ENCODE measurements around the gene EEF2KMT.
"Not testable (repeated sequence)": the region's sequence is repeated elsewhere in the genome, so short reads cannot be mapped to it uniquely, and the experiment has no call there.

The EEF2KMT gene

DNA sequence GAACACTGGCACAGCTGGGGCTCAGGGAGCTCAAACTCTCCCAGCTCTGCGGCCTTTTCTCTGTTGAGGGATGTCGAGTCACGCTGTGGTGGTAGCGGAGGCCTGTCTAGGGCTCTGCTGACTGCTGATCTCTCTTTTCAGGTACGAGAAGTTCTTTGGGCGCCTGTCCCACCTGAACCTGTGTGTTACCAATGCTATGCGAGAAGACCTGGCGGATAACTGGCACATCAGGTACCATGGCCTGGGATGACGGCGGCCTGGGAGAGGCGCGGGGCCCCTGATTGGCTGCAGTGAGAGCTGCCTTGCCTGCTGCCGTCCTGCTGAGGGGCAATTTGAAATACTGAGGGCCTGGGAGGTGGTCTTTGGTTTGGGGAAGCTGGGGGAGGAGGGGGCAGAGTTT lies 20.3 kb downstream of the EEF2KMT start:
- Histone ChIP-seq H3K4me1 (peaks cover 8 to 12% (median 9%) of the 10 kb centered on the region in 10 experiments), H3K9ac (no peak overlapping the region), H3K36me3 (peaks cover 35 to 90% (median 55%) of the 10 kb centered on the region in 11 experiments), H3K27ac (no peak overlapping the region), H4K20me1 (peaks cover 0 to 6% (median 0%) of the 10 kb centered on the region in 11 experiments; a peak in 1 of 22 replicates), H3K9me3 (replicated peaks in 1 of 11) (no peaks in the 10 kb centered on the region), H3K4me2 (no peak overlapping the region), H3K4me3 (no peak overlapping the region), H3K27me3 (no peaks in the 10 kb centered on the region)
- TF ChIP-seq Cebpa-rat (IDR thresholded peaks at IDR 0.05) = no peak

DNA sequence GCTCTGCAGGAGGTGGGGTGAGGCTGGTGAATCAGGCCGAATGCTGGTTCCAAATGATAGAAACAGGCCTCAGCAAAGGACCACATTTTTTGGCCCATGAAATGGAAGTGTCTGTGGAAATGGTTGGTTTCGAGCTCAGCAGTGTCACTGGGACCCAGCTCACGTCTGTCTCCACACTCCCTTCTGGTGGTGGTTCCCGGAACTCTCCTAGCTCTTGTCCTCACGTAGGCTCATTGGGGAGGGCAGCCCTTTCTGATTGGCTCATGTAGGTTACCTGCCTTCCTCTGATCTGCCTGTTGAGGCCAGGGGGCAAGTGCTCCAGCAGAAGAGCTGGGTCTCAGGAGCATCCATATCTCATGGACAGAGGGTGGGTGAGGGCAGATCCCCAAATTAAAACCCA lies 22.0 kb downstream of the EEF2KMT start:
- H3K9ac ChIP-seq = no peak overlapping the region
- peaks cover 33 to 76% (median 54%) of the 10 kb centered on the region in 11 experiments for H3K36me3 ChIP-seq
- peaks cover 19 to 24% (median 21%) of the 10 kb centered on the region in 10 experiments for H3K4me1 ChIP-seq
- H3K4me2 ChIP-seq = no peak overlapping the region
- no peaks in the 10 kb centered on the region for H3K27me3 ChIP-seq
- no peak overlapping the region for H3K27ac ChIP-seq
- 0 out of 22 replicates have a peak, but pooled peaks cover 0 to 6% (median 0%) of the 10 kb centered on the region in 11 experiments for H4K20me1 ChIP-seq
- H3K9me3 ChIP-seq (replicated peaks in 1 of 11) = peaks cover 0 to 5% (median 0%) of the 10 kb centered on the region in 11 experiments; a peak in 1 of 22 replicates
- H3K4me3 ChIP-seq = no peak overlapping the region
- TF ChIP-seq Cebpa-rat (IDR thresholded peaks at IDR 0.05) = no peak

DNA sequence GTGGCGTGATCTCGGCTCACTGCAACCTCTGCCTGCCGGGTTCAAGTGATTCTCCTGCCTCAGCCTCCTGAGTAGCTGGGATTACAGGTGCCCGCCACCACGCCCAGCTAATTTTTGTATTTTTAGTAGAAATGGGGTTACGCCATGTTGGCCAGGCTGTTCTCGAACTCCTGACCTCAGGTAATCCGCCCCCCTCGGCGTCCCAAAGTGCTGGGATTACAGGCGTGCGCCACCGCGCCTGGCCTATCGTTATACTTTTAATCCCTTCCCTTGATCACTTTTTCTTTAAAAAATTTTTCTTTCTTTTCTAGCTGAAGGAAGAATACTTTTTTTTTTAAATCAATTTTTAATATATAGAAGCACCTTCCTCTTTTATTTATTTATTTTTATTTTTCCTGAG lies 23.8 kb downstream of the EEF2KMT start:
- H3K4me1 ChIP-seq = peaks cover 19 to 24% (median 22%) of the 10 kb centered on the region in 10 experiments
- H3K4me2 ChIP-seq = not testable (repeated sequence)

DNA sequence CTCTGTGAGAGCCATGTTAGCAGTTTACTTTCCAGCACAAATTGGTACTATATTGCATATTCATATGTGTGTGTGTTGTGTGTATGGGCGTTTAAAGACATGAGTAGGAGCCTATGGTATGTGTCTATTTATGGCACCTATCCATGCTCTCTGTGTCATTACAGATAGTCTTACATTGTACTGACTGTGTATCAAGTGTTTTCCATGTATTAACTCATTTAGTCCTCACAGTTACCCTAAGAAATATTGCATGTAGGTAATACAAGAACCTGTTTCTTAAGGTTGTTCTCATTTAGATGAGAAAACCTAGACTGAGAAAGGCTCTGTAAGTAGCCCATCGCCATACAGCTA lies 24.3 kb downstream of the EEF2KMT start:
- Histone ChIP-seq H3K27ac (no peak overlapping the region), H3K4me2 (peak overlapping the region in 10 of 11 experiments; percentile 63 to 97 (median 88); a peak in 13 of 22 replicates), H3K9me3 (replicated peaks in 1 of 11) (peaks cover 0 to 14% (median 0%) of the 10 kb centered on the region in 11 experiments; a peak in 2 of 22 replicates), H3K9ac (no peak overlapping the region), H3K27me3 (no peaks in the 10 kb centered on the region), H3K4me3 (no peak overlapping the region), H4K20me1 (0 out of 22 replicates have a peak, but pooled peaks cover 0 to 6% (median 0%) of the 10 kb centered on the region in 11 experiments), H3K36me3 (peaks cover 29 to 53% (median 39%) of the 10 kb centered on the region in 11 experiments), H3K4me1 (peaks cover 19 to 24% (median 22%) of the 10 kb centered on the region in 10 experiments)
- TF ChIP-seq Cebpa-rat (IDR thresholded peaks at IDR 0.05) = no peak

More for the DNA sequence above, 23.8 kb downstream of the EEF2KMT start:
- Histone ChIP-seq H3K36me3 (peaks cover 29 to 58% (median 42%) of the 10 kb centered on the region in 11 experiments), H3K9me3 (replicated peaks in 1 of 11) (peaks cover 0 to 14% (median 0%) of the 10 kb centered on the region in 11 experiments; a peak in 2 of 22 replicates)
- not testable (repeated sequence) for H3K9ac ChIP-seq, H3K27ac ChIP-seq, H3K27me3 ChIP-seq, H3K4me3 ChIP-seq, H4K20me1 ChIP-seq

DNA sequence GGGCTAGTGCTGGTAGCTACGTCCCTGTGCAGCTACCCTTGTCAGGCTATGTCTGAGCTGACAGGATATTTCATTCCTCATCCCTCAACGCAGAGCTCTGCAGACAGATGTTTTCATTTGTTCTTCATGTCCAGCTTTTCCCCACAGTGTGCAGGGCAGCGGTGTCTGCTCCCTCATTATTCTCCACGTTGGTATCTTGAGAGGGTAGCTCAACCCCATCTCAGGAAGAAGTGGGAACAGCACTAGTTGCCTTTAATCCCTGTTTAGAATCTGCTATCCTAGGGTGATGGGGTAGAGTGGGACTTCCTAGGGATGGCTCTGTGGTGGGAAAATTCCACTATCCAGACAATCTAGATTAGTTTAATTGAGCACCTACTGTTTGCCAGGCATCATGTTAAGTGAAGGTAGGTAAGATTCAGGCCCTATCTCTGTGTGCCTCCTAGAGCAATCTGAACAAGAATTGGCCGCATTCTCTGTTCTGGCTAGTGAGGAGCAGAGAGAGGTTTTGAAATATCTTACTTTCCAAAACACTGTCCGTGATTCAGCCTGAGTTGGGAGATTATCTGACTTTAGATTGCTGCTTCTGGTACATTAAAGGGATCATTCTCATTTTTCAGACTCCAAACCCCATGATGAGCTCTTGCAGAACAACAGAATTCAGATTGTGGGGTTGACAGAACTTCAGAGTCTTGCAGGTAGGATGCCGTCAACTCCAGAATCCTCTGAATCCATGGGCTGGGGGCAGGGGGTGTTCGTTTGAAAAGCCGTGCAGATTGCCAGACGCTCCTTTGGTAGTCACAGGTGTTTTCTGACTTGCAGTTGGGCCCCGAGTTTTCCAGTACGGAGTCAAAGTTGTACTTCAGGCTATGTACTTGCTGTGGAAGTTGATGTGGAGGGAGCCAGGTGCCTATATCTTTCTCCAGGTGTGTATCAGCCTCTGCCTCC lies 25.0 kb downstream of the EEF2KMT start:
- Histone ChIP-seq H3K4me1 (peaks cover 19 to 24% (median 22%) of the 10 kb centered on the region in 10 experiments), H3K27me3 (no peaks in the 10 kb centered on the region), H3K9me3 (replicated peaks in 1 of 11) (peaks cover 0 to 14% (median 0%) of the 10 kb centered on the region in 11 experiments; a peak in 2 of 22 replicates), H3K27ac (peak overlapping the region; percentile 56 to 87 (median 83); a peak in 21 of 22 replicates), H4K20me1 (0 out of 22 replicates have a peak, but pooled peaks cover 0 to 6% (median 0%) of the 10 kb centered on the region in 11 experiments), H3K36me3 (peaks cover 27 to 46% (median 36%) of the 10 kb centered on the region in 11 experiments), H3K4me3 (peak overlapping the region; percentile 62 to 78 (median 70)), H3K9ac (peak overlapping the region; percentile 78 to 86 (median 83)), H3K4me2 (peak overlapping the region; percentile 63 to 97 (median 88))
- no peak for TF ChIP-seq Cebpa-rat (IDR thresholded peaks at IDR 0.05)

GRCh38 chr16:5071681-5072333 lies 25.8 kb downstream of the EEF2KMT start, which contains the start of gene ALG1:
ALG1 (plus strand) TSS chr16:5071843; CDS start chr16:5071850, 7 bp downstream.
- H3K4me2 ChIP-seq = peak within 1 kb of the TSS; percentile 63 to 97 (median 88)
- H3K4me1 ChIP-seq = peaks cover 19 to 24% (median 22%) of the 10 kb centered on the region in 10 experiments
- no peak for TF ChIP-seq Cebpa-rat (IDR thresholded peaks at IDR 0.05)
- peak within 1 kb of the TSS; percentile 56 to 87 (median 83) for H3K27ac ChIP-seq
- H3K9me3 ChIP-seq (replicated peaks in 1 of 11) = peaks cover 0 to 14% (median 0%) of the 10 kb centered on the region in 11 experiments; a peak in 2 of 22 replicates
- H3K4me3 ChIP-seq = peak within 1 kb of the TSS; percentile 62 to 78 (median 70)
- H3K9ac ChIP-seq = peak within 1 kb of the TSS; percentile 78 to 86 (median 83)
- 0 out of 22 replicates have a peak, but pooled peaks cover 0 to 6% (median 0%) of the 10 kb centered on the region in 11 experiments for H4K20me1 ChIP-seq
- H3K36me3 ChIP-seq = peaks cover 20 to 38% (median 28%) of the 10 kb centered on the region in 11 experiments
- no peaks in the 10 kb centered on the region for H3K27me3 ChIP-seq

DNA sequence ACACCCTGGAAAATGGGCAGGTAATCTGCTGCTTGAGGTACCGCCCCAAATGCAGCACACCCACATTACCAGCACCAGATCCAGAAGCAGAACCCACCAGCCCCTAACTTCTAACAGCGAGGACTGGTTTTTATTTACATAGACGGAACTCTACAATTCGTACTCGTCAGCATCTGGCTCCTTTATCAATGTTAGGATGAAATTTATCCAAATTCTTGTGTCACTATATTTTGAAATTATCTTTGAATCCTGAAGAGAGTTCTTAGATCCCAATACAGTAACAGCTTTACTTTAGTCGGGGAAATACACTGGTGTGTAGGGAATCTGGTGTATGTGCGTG lies 26.3 kb downstream of the EEF2KMT start:
- H3K4me2 ChIP-seq = peak overlapping the region; percentile 63 to 97 (median 88)
- H3K9me3 ChIP-seq (replicated peaks in 1 of 11) = peaks cover 0 to 14% (median 0%) of the 10 kb centered on the region in 11 experiments; a peak in 2 of 22 replicates
- peak overlapping the region; percentile 62 to 78 (median 70) for H3K4me3 ChIP-seq
- no peak for TF ChIP-seq Cebpa-rat (IDR thresholded peaks at IDR 0.05)
- no peaks in the 10 kb centered on the region for H3K27me3 ChIP-seq
- peak overlapping the region; percentile 56 to 87 (median 83) for H3K27ac ChIP-seq
- peak overlapping the region; percentile 78 to 86 (median 83) for H3K9ac ChIP-seq
- H4K20me1 ChIP-seq = 0 out of 22 replicates have a peak, but pooled peaks cover 0 to 5% (median 0%) of the 10 kb centered on the region in 11 experiments
- peaks cover 19 to 24% (median 22%) of the 10 kb centered on the region in 10 experiments for H3K4me1 ChIP-seq
- H3K36me3 ChIP-seq = peaks cover 17 to 33% (median 23%) of the 10 kb centered on the region in 11 experiments

DNA sequence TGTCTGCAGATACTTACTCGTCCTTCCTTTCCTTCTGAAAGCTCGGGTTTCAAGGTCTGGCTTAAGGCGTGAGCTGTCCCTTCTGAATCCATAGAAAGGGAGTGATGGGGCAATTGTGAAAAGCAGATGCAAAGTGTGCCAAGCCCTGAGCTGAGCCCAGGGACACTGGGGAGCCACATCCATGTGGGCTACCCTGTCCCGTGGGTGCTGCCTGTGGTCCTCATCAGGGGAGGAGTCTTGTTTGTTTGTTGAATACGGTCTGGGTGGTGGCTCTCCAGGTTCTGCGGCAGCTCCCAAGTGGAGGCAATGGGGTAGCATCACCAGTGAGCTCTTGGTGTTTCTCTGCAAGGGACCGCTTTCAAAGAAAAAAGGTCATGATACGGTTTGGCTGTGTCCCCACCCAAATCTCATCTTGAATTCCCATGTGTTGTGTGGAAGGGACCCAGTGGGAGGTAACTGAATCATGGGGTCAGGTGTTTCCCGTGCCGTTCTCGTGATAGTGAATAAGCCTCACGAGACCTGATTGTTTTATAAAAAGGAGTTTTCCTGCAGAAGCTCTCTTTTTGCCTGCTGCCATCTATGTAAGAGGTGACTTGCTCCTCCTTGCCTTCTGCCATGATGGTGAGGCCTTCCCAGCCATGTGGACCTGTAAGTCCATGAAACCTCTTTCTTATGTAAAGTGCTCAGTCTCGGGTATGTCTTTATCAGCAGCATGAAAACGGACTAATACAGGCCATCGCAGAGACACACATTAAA lies 27.0 kb downstream of the EEF2KMT start:
- H3K27ac ChIP-seq = peak overlapping the region in 8 of 11 experiments; percentile 76 to 87 (median 86); a peak in 12 of 22 replicates
- peaks cover 19 to 24% (median 22%) of the 10 kb centered on the region in 10 experiments for H3K4me1 ChIP-seq
- peaks cover 10 to 26% (median 16%) of the 10 kb centered on the region in 11 experiments for H3K36me3 ChIP-seq
- no peak for TF ChIP-seq Cebpa-rat (IDR thresholded peaks at IDR 0.05)
- peak overlapping the region in 10 of 11 experiments; percentile 63 to 97 (median 86); a peak in 16 of 22 replicates for H3K4me2 ChIP-seq
- no peak overlapping the region; a peak in 1 of 22 replicates for H3K9ac ChIP-seq
- H4K20me1 ChIP-seq = no peaks in the 10 kb centered on the region
- H3K4me3 ChIP-seq = no peak overlapping the region; a peak in 1 of 20 replicates
- no peaks in the 10 kb centered on the region for H3K27me3 ChIP-seq
- peaks cover 0 to 14% (median 0%) of the 10 kb centered on the region in 11 experiments; a peak in 2 of 22 replicates for H3K9me3 ChIP-seq (replicated peaks in 1 of 11)

All from BLaER1 treated with 17β-estradiol and CSF1 and Interleukin-3, amounts not matched to agents 10 nM and 100 nM (cell line).